Epithelial cell of esophagus (primary cell): ENCODE data around the gene IFI35.

Experiments
- DNase-seq: peaks from one replicate; pipeline ENCODE4 v3.0.0; 2010; ENCODE audit warnings: low read depth
- H3K4me3 ChIP-seq: 2 replicates; pipeline ENCODE4 v1.5.1; 2011; ENCODE audit warnings: mild to moderate bottlenecking, low read length, control low read depth
- CTCF ChIP-seq: IDR thresholded peaks from 2 replicates; pipeline ENCODE4 v1.5.1; 2011; ENCODE audit warnings: low read depth, mild to moderate bottlenecking, low read length, control low read depth, inconsistent platforms; ENCODE audit not compliant: insufficient read depth; ENCODE audit errors: missing control alignments

IFI35 gene

DNA sequence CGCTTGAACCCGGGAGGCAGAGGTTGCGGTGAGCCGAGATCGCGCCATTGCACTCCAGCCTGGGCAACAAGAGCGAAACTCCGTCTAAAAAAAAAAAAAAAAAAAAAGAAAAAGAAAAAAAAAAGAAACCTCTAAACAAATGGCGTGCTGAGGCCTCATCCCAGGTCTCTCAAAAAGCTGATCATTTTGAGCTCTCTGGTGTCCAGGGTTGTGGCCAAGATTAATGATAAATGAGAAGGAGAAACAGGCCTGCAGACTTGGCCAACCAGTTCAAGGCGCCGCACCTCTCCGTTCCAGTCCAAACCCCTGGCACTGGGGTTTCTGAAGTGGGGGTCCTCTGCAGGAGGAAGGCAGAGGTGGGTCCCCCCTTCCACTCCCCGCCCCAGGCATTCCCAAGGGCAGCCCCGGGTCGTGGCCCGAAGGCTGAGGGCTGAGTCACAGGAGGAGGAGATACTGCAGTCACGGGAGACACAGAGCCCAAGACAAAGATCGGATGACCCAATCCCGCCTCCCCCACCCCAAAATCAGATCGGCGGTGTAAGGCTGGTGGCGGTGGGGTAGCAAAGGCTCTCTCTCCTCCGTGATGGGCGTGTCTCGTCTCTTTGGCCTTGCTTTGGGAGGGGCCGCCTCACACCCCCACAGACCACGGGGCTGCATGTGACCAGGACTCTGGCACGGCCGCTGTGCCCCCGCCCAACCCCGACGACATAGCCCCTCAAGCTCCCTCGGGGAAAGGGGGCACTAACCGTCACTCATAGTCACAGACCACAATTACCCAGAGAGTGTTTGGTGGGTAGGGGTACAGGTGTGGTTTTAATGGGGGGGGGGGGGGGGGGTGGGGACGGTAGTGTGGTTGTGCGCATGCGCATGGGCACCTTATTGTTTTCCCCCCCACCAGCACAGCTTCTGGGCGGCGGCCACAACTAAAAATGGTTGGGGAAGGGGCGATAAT, 14.5 kb downstream of the IFI35 start:
- no peak for TF ChIP-seq CTCF
- peak; percentile 47 for DNase-seq

GRCh38 chr17:43021741-43022512, 15.3 kb downstream of the IFI35 start, which contains the start of gene VAT1:
TSS of gene VAT1 (minus strand) at chr17:43022385. CDS start at chr17:43022322, 63 bp downstream.
- H3K4me3 ChIP-seq = peak within 1 kb of the TSS; percentile 92
- no peak for TF ChIP-seq CTCF
- peak; percentile 85 for DNase-seq

More for the DNA sequence above, 14.5 kb downstream of the IFI35 start:
- H3K4me3 ChIP-seq = peak overlapping the region; percentile 92

DNA sequence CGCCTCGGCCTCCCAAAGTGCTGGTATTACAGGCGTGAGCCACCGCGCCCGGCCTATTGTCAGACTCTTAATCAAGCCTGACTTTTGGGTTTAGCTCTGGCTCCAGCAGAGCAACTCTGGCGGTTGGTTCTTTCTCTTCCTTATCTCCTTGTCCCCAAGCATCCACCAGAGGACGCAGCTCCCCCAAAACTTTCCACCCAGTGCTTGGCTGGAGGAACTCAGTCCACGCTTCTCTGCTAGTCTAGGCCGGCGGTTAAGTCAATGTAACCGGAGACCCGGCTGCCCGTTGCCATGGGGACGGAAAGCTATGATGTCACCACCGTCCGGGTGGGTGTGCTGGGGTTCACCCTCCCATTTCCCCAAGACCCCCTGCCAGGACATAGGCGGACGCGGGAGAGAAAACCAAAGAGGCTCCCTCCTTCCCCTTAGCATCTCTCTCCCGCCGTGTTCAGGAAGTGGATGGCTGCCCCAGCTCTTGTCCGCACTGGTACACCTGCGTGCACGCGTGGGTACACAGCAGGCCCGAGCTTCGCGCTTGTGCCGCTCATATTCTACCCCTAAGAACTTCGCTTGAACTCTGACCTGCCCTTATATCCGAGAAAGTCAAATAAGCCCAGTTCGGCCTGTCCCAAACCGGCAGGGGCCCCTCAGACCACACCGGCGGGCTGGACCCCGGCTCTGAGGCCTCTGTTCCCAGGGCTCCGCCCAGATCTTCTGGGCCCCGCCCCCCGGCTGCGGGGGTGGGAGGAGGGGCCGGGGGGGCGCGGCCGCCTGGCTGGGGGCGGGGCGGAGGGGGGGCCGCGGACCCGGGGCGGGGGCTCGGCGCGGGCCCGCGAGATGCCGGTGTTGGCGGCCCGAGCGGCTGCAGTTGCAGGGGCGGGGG, 18.1 kb downstream of the IFI35 start, which contains the start of gene RND2:
Gene RND2, plus strand, starts transcription at position 825 of the 883 bp plus-strand sequence. CDS start 117 bp downstream, outside the sequence.
- TF ChIP-seq CTCF = peak; percentile 73
- H3K4me3 ChIP-seq = peak within 1 kb of the TSS; percentile 61
- DNase-seq = peak; percentile 87

GRCh38 chr17:43025290-43025657, 18.7 kb downstream of the IFI35 start:
- peak overlapping the region; percentile 21 for H3K4me3 ChIP-seq
- TF ChIP-seq CTCF = no peak
- no peak for DNase-seq

- no peak for TF ChIP-seq CTCF
- no peak for DNase-seq
- H3K4me3 ChIP-seq = no peak overlapping the region
These were observed 19.4 kb downstream of the IFI35 start for GRCh38 chr17:43025766-43026537.

DNA sequence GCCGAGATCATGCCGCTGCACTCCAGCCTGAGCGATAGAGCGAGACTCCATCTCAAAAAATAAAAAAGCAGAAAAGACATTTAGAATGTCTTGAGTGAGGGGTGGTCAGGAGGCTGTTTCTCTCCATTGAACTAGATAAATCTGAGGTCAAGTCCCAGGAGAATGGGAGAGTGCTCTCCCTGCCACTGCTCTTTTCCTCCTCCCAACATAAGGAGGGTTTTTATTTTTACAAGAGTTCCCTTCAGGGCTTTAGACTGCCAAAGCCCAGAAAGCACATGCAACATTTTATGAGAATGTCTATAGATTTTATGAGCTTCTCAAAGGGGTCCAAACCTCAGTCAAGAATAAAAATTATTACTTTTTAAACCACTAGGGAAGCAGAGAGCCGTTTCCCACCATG, 20.0 kb downstream of the IFI35 start:
- no peak for DNase-seq
- no peak for TF ChIP-seq CTCF
- no peak overlapping the region for H3K4me3 ChIP-seq
